Endothelial cell (in vitro differentiated cells): Measurements from ENCODE around the gene PIGN. TPM values are rescaled to one million over a fixed set of nuclear protein-coding genes. Genes with fewer than 3 reads are reported as not detected.

ENCODE experiments used
- DNase-seq: peaks from one replicate; pipeline ENCODE4 v3.0.0; 2021; ENCODE audit warnings: low spot score
- H3K27ac Mint-ChIP-seq: one replicate; pipeline ENCODE4 v1.8.0; 2021; ENCODE audit warnings: mixed read lengths, inconsistent platforms; ENCODE audit not compliant: unreplicated experiment
- H3K27me3 Mint-ChIP-seq: one replicate; pipeline ENCODE4 v1.8.0; 2021; ENCODE audit warnings: mild to moderate bottlenecking, moderate library complexity, mixed read lengths, inconsistent platforms; ENCODE audit not compliant: unreplicated experiment
- H3K36me3 Mint-ChIP-seq: one replicate; pipeline ENCODE4 v1.8.0; 2021; ENCODE audit warnings: mild to moderate bottlenecking, low read depth, mixed read lengths, inconsistent platforms; ENCODE audit not compliant: unreplicated experiment
- H3K4me1 Mint-ChIP-seq: one replicate; pipeline ENCODE4 v1.8.0; 2021; ENCODE audit warnings: mild to moderate bottlenecking, mixed read lengths, inconsistent platforms; ENCODE audit not compliant: unreplicated experiment
- H3K4me3 Mint-ChIP-seq: one replicate; pipeline ENCODE4 v1.8.0; 2021; ENCODE audit warnings: mild to moderate bottlenecking, mixed read lengths, inconsistent platforms; ENCODE audit not compliant: unreplicated experiment
- H3K9me3 Mint-ChIP-seq: one replicate; pipeline ENCODE4 v1.8.0; 2021; ENCODE audit warnings: mixed read lengths, inconsistent platforms; ENCODE audit not compliant: unreplicated experiment
- total RNA-seq: library from RNA; stranded (reverse); fragmentation: NEBNext Ultra II Directional; extraction: Animal tissue kit (Norgen Biotek cat#: 25700); gene quantifications from one replicate; pipeline ENCODE4 v1.2.1, GENCODE V29; 2021; ENCODE audit not compliant: unreplicated experiment
- TF ChIP-seq, protein P1 (sequence below): fragments of 200-600 bp; sonication (generic); IDR thresholded peaks from one replicate; pipeline ENCODE4 v1.5.0; 2021; ENCODE audit warnings: antibody characterized with exemption; ENCODE audit not compliant: unreplicated experiment

Gene PIGN
- total RNA-seq, 1 donor from 2014 or later = 23.0 TPM

DNA sequence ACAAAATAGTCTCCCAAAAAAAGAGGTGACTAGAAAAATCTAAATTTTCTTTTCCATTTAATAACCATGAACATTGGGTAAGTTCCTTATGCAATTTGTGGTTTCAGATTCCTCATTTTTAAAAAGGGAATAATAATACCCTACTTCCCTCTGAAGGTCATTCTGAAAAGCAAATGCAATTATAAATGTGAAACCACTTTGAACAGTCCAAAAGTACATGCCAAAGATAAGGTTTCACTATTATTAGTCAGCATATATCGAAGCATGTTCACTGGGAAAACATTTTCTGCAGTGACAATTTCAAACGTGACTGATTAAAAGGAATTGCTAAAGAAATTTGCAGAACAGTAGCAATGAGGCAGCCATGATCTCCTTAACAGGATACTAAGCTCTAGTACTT, 193.9 kb downstream of the PIGN start:
- Mint-ChIP-seq H3K27me3 (no peaks in the 10 kb centered on the region), H3K9me3 (no peaks in the 10 kb centered on the region), H3K27ac (no peak overlapping the region), H3K4me3 (no peak overlapping the region), H3K36me3 (no peaks in the 10 kb centered on the region), H3K4me1 (peaks cover 9% of the 10 kb centered on the region)
- no peak for DNase-seq
- TF ChIP-seq, protein P1, sequence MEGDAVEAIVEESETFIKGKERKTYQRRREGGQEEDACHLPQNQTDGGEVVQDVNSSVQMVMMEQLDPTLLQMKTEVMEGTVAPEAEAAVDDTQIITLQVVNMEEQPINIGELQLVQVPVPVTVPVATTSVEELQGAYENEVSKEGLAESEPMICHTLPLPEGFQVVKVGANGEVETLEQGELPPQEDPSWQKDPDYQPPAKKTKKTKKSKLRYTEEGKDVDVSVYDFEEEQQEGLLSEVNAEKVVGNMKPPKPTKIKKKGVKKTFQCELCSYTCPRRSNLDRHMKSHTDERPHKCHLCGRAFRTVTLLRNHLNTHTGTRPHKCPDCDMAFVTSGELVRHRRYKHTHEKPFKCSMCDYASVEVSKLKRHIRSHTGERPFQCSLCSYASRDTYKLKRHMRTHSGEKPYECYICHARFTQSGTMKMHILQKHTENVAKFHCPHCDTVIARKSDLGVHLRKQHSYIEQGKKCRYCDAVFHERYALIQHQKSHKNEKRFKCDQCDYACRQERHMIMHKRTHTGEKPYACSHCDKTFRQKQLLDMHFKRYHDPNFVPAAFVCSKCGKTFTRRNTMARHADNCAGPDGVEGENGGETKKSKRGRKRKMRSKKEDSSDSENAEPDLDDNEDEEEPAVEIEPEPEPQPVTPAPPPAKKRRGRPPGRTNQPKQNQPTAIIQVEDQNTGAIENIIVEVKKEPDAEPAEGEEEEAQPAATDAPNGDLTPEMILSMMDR = no peak

- Mint-ChIP-seq H3K27ac (no peak overlapping the region), H3K27me3 (no peaks in the 10 kb centered on the region), H3K4me3 (no peak overlapping the region), H3K9me3 (no peaks in the 10 kb centered on the region), H3K4me1 (peaks cover 9% of the 10 kb centered on the region), H3K36me3 (no peaks in the 10 kb centered on the region)
- DNase-seq = no peak
- TF ChIP-seq, protein P1 = no peak
Measured at GRCh38 chr18:61992285-61992684, 194.6 kb downstream of the PIGN start.

GRCh38 chr18:61991836-61992235, 195.0 kb downstream of the PIGN start:
- no peak overlapping the region for H3K27ac Mint-ChIP-seq
- peaks cover 9% of the 10 kb centered on the region for H3K4me1 Mint-ChIP-seq
- no peak overlapping the region for H3K4me3 Mint-ChIP-seq
- TF ChIP-seq, protein P1 = no peak
- H3K36me3 Mint-ChIP-seq = no peaks in the 10 kb centered on the region
- no peaks in the 10 kb centered on the region for H3K27me3 Mint-ChIP-seq
- DNase-seq = no peak
- H3K9me3 Mint-ChIP-seq = no peaks in the 10 kb centered on the region

GRCh38 chr18:61991201-61991600, 195.7 kb downstream of the PIGN start:
- H3K27me3 Mint-ChIP-seq = peaks cover 1% of the 10 kb centered on the region
- H3K36me3 Mint-ChIP-seq = no peaks in the 10 kb centered on the region
- H3K4me3 Mint-ChIP-seq = no peak overlapping the region
- no peak overlapping the region for H3K27ac Mint-ChIP-seq
- no peaks in the 10 kb centered on the region for H3K9me3 Mint-ChIP-seq
- peaks cover 9% of the 10 kb centered on the region for H3K4me1 Mint-ChIP-seq
- no peak for DNase-seq
- TF ChIP-seq, protein P1 = no peak

Other genes with a start within 250 kb of the PIGN start
- 27.3 TPM for gene RELCH, start 199 bp upstream of the PIGN start, total RNA-seq
- 89.9 TPM for gene TNFRSF11A, start 138.3 kb upstream of the PIGN start, total RNA-seq